Esophagus muscularis mucosa (tissue), 4 donors: ENCODE results near the gene WWOX. TPM values are rescaled to one million over a fixed set of nuclear protein-coding genes. Genes with fewer than 3 reads are reported as not detected.
"Not testable (repeated sequence)": the region's sequence is repeated elsewhere in the genome, so short reads cannot be mapped to it uniquely, and the experiment has no call there.

Source experiments
- DNase-seq: peaks from one replicate; pipeline ENCODE4 v3.0.0-alpha.2; 2017; ENCODE audit errors: extremely low spot score
- H3K27ac ChIP-seq, 4 donors: fragments of 200-600 bp; sonication (generic); replicated peaks in 1 of 4; 1 replicate in 3 of 4; 2 replicates in 1 of 4; pipeline ENCODE4 v1.5.1; 2016 to 2019; ENCODE audit warnings: mild to moderate bottlenecking in 1 of 4
- H3K27me3 ChIP-seq, 4 donors: fragments of 200-600 bp; sonication (generic); one replicate each; pipeline versions ENCODE4 v1.5.1 to v1.6.0; 2016 to 2019
- H3K36me3 ChIP-seq, 4 donors: fragments of 200-600 bp; sonication (generic); one replicate each; pipeline ENCODE4 v1.5.1; 2016 to 2019
- H3K4me1 ChIP-seq, 4 donors: fragments of 200-600 bp; sonication (generic); one replicate each; pipeline ENCODE4 v1.5.1; 2016 to 2019
- H3K4me3 ChIP-seq, 4 donors: fragments of 200-600 bp; sonication (generic); 1 replicate in 2 of 4; 2 replicates in 2 of 4; pipeline ENCODE4 v1.5.1; 2016 to 2019; ENCODE audit warnings: mild to moderate bottlenecking in 4 of 4, moderate library complexity in 1 of 4
- H3K9me3 ChIP-seq, 4 donors: fragments of 200-600 bp; sonication (generic); 1 replicate in 3 of 4; 2 replicates in 1 of 4; pipeline ENCODE4 v1.5.1; 2016 to 2019
- CTCF ChIP-seq, 3 experiments: fragments of 200-600 bp in 2 of 3; fragments of 450-650 bp in 1 of 3; sonication (generic) in 2 of 3; IDR thresholded peaks; one replicate each; pipeline ENCODE4 v1.5.1; 2017 to 2019; ENCODE audit warnings: antibody characterized with exemption in 3 of 3, mild to moderate bottlenecking in 2 of 3, moderate library complexity in 1 of 3
- EP300 ChIP-seq: sonication (generic); formaldehyde crosslinking; IDR thresholded peaks from one replicate; pipeline ENCODE4 v1.6.1; 2017; ENCODE audit warnings: antibody characterized with exemption
- POLR2A ChIP-seq: fragments of 450-650 bp; IDR thresholded peaks from one replicate; pipeline ENCODE4 v1.6.1; 2017; ENCODE audit warnings: antibody characterized with exemption, moderate library complexity, mild to moderate bottlenecking, low read depth
- POLR2AphosphoS5 ChIP-seq, 2 donors: sonication (generic); formaldehyde crosslinking; IDR thresholded peaks; one replicate each; pipeline ENCODE4 v1.6.1; 2017; ENCODE audit warnings: antibody characterized with exemption in 2 of 2
- WGBS: methylation state at CpG from one replicate; pipeline ENCODE4 v1.1.5; 2018; 5-methylcytosine and 5-hydroxymethylcytosine counted together
- intact Hi-C: fragments of 100-400 bp; cut with DNase I; formaldehyde crosslinking; loops from one replicate; pipeline ENCODE4 v1.15.1; 2023
- total RNA-seq, 4 donors: library from RNA; depleted of rRNA; stranded (reverse); fragments of >200 nt; gene quantifications; one replicate each; pipeline versions ENCODE4 v1.1.0 to v1.2.1, GENCODE V29; 2016

The WWOX gene
- total RNA-seq, 4 donors from 2014 or later = 14.4 to 27.8 (median 15.4) TPM

DNA sequence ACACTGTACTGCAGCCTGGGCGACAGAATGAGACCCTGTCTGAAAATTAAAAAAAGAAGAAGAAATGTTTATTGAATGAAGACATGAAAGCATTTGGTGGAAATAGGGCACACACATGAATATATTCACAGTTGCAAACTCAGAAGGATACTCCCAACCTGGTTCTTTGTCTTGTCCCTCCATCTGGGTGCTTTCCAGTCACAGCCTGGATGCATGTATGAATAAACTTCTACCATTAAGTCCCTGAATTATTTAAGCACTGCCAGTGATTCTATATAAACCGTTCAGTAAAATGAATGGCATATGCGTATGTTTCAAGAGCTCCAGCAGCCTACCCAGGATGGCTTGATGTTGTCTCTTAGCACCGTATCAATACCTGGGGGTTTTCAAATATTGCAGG is 591.1 kb downstream of the WWOX start:
- no peaks in the 10 kb centered on the region for H3K27me3 ChIP-seq
- intact Hi-C loops = no loop called here
- no peaks in the 10 kb centered on the region for H3K9me3 ChIP-seq
- no peaks in the 10 kb centered on the region for H3K36me3 ChIP-seq
- no peak for DNase-seq
- no peaks in the 10 kb centered on the region for H3K4me1 ChIP-seq
- no peak overlapping the region for H3K4me3 ChIP-seq
- WGBS = 94% methylated on average over 4 of the region's 4 CpGs
- no peak for TF ChIP-seq EP300
- TF ChIP-seq CTCF (IDR thresholded peaks at IDR 0.05) = no peak
- TF ChIP-seq POLR2A = no peak
- TF ChIP-seq POLR2AphosphoS5 (IDR thresholded peaks at IDR 0.05) = no peak
- H3K27ac ChIP-seq = no peak overlapping the region

DNA sequence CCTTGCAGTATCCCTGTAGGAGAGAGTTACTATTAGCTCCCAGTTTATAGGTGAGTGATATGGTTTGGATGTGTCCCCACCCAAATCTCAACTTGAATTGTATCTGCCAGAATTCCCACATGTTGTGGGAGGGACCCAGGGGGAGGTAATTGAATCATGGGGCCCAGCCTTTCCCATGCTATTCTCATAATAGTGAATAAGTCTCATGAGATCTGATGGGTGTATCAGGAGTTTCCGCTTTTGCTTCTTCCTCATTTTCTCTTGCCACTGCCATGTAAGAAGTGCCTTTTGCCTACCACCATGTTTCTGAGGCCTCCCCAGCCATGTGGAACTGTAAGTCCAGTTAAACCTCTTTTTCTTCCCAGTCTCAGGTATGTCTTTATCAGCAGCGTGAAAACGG is 592.3 kb downstream of the WWOX start:
- H3K27me3 ChIP-seq, H3K27ac ChIP-seq, intact Hi-C loops, DNase-seq, H3K36me3 ChIP-seq, H3K4me3 ChIP-seq, H3K4me1 ChIP-seq, H3K9me3 ChIP-seq: not testable (repeated sequence)
- 93% methylated on average over 3 of the region's 3 CpGs for WGBS

- intact Hi-C loops = no loop called here
- H3K27me3 ChIP-seq = no peaks in the 10 kb centered on the region
- H3K4me1 ChIP-seq = no peaks in the 10 kb centered on the region
- DNase-seq = no peak
- 91% methylated on average over 5 of the region's 5 CpGs for WGBS
- no peaks in the 10 kb centered on the region for H3K9me3 ChIP-seq
- no peaks in the 10 kb centered on the region for H3K36me3 ChIP-seq
- no peak overlapping the region for H3K27ac ChIP-seq
- TF ChIP-seq POLR2AphosphoS5 (IDR thresholded peaks at IDR 0.05) (no peak), EP300 (no peak), CTCF (IDR thresholded peaks at IDR 0.05) (no peak), POLR2A (no peak)
- H3K4me3 ChIP-seq = no peak overlapping the region
Measured at GRCh38 chr16:78693496-78693895, 594.0 kb downstream of the WWOX start.

DNA sequence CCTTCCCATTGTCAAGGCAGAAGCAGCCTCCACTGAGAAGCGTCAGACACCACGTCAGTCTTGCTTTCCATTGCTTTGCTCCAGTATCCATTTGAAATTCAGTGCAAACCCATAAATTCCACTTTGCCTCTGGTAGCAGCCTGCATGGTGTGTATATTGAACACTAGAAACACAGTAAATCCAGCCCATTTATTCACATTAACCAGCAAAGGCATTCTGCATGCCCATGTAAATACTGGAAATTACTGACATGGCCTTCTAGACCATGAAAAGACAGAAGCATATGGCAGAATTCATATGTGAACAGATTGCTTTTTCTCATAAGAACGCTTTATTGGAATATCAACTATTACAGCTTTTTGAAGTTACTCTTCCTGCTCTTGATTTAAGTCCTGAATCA is 595.0 kb downstream of the WWOX start:
- intact Hi-C loops = no loop called here
- Histone ChIP-seq H3K4me3 (no peak overlapping the region), H3K9me3 (no peaks in the 10 kb centered on the region), H3K27me3 (no peaks in the 10 kb centered on the region), H3K4me1 (no peaks in the 10 kb centered on the region), H3K36me3 (no peaks in the 10 kb centered on the region), H3K27ac (no peak overlapping the region)
- TF ChIP-seq EP300 (no peak), CTCF (IDR thresholded peaks at IDR 0.05) (no peak), POLR2AphosphoS5 (IDR thresholded peaks at IDR 0.05) (no peak), POLR2A (no peak)
- 99% methylated on average over 3 of the region's 3 CpGs for WGBS
- DNase-seq = no peak

DNA sequence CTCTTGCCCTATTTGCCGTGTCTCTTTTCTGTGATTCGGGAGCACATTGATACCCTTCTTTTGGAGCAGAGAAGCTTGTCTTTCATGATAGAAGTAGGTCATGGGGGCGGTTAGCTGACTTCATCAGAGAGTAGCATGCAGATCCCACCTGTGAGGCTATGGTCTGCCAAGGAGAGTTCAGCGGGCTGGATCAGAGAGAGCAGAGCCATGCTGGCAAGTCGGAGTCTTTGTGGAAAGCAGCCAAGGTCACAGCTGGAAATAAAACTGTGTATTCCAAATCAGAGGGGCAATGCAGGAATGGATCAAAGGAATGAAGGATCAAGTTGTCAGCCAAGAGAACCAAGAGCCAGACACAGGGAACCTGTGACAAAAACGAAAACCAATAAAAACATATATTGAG is 595.9 kb downstream of the WWOX start:
- H3K27me3 ChIP-seq = no peaks in the 10 kb centered on the region
- H3K4me3 ChIP-seq = no peak overlapping the region
- no peak overlapping the region for H3K27ac ChIP-seq
- TF ChIP-seq CTCF (IDR thresholded peaks at IDR 0.05) = no peak
- no peak for TF ChIP-seq POLR2AphosphoS5 (IDR thresholded peaks at IDR 0.05)
- TF ChIP-seq POLR2A = no peak
- no peak for TF ChIP-seq EP300
- intact Hi-C loops = no loop called here
- H3K9me3 ChIP-seq = no peaks in the 10 kb centered on the region
- WGBS = 84% methylated on average over 6 of the region's 6 CpGs
- no peak for DNase-seq
- H3K4me1 ChIP-seq = no peaks in the 10 kb centered on the region
- no peaks in the 10 kb centered on the region for H3K36me3 ChIP-seq
